IMR-90 (cell line): Measurements from ENCODE around the gene C1QTNF1. TPM values are rescaled to one million over a fixed set of nuclear protein-coding genes. Genes with fewer than 3 reads are reported as not detected.
A peak's percentile ranks its signal among the peaks of the same experiment; 100 is the strongest.

ENCODE experiments used
- ATAC-seq: fragments of 200-7000 bp; cut with Tn5 transposase; 2 replicates; pipeline ENCODE4 v1.9.1; 2020; ENCODE audit warnings: low read depth, mild to moderate bottlenecking, moderate library complexity
- BruUV-seq: library from RNA; stranded (reverse); fragments of 400-500 nt; replicated peaks from 2 replicates; lab custom pipeline; 2021; lab: Mats Ljungman, UMichigan
- CTCF ChIA-PET: fragments of 300-600 bp; formaldehyde crosslinking; extraction: SDS; loops from one replicate; lab custom pipeline; 2021; ENCODE audit warnings: antibody characterized with exemption; lab: Yijun Ruan, JAX
- POLR2A ChIA-PET: fragments of 300-600 bp; sonication (Branson Sonifier 250); formaldehyde crosslinking; loops from one replicate; lab custom pipeline; 2022; ENCODE audit warnings: antibody characterized with exemption; ENCODE audit not compliant: unreplicated experiment; lab: Charles Lee
- DNase-seq: peaks from one replicate; pipeline ENCODE4 v3.0.0; 2013
- H2AFZ ChIP-seq: replicated peaks from 2 replicates; pipeline ENCODE3; 2013; ENCODE audit warnings: low read length, mild to moderate bottlenecking; ENCODE audit not compliant: poor library complexity
- H2AK5ac ChIP-seq: 2 replicates; pipeline ENCODE4 v1.6.1; 2013; ENCODE audit warnings: low read depth, low read length, inconsistent platforms
- H2AK9ac ChIP-seq: replicated peaks from 2 replicates; pipeline ENCODE3; 2013; ENCODE audit warnings: mild to moderate bottlenecking, low read depth, low read length, moderate library complexity; ENCODE audit not compliant: poor library complexity
- H2BK120ac ChIP-seq: 2 replicates; pipeline ENCODE4 v1.6.1; 2013; ENCODE audit warnings: low read depth, low read length, inconsistent platforms
- H2BK15ac ChIP-seq: 3 replicates; pipeline ENCODE4 v1.6.1; 2013; ENCODE audit warnings: low read depth, low read length, inconsistent platforms
- H2BK20ac ChIP-seq: 2 replicates; pipeline ENCODE4 v1.6.1; 2013; ENCODE audit warnings: low read depth, mild to moderate bottlenecking, inconsistent platforms, low read length, moderate library complexity
- H2BK5ac ChIP-seq: 2 replicates; pipeline ENCODE4 v1.6.1; 2013; ENCODE audit warnings: mild to moderate bottlenecking, low read depth, low read length, inconsistent platforms; ENCODE audit not compliant: poor library complexity, severe bottlenecking
- H3K14ac ChIP-seq: replicated peaks from 2 replicates; pipeline ENCODE4 v1.6.1; 2013; ENCODE audit warnings: low read depth, low read length, inconsistent platforms
- H3K18ac ChIP-seq: 2 replicates; pipeline ENCODE4 v1.6.1; 2013; ENCODE audit warnings: low read depth, low read length, control low read depth
- H3K23ac ChIP-seq: 2 replicates; pipeline ENCODE4 v1.6.1; 2013; ENCODE audit warnings: low read depth, low read length, inconsistent platforms
- H3K27ac ChIP-seq: 2 replicates; pipeline ENCODE4 v1.5.1; 2013; ENCODE audit warnings: mild to moderate bottlenecking, control low read depth, low read length; ENCODE audit not compliant: insufficient read depth
- H3K27me3 ChIP-seq: 2 replicates; pipeline ENCODE4 v1.6.1; 2013; ENCODE audit warnings: low read length; ENCODE audit not compliant: control insufficient read depth, insufficient read depth
- H3K36me3 ChIP-seq: 2 replicates; pipeline ENCODE4 v1.6.1; 2013; ENCODE audit warnings: low read length, mixed read lengths; ENCODE audit not compliant: control insufficient read depth, insufficient read depth
- H3K4ac ChIP-seq: 2 replicates; pipeline ENCODE4 v1.6.1; 2013; ENCODE audit warnings: low read depth, low read length, inconsistent platforms
- H3K4me1 ChIP-seq: 2 replicates; pipeline ENCODE4 v1.6.1; 2013; ENCODE audit warnings: low read length, mixed read lengths; ENCODE audit not compliant: control insufficient read depth, insufficient read depth
- H3K4me2 ChIP-seq: 2 replicates; pipeline ENCODE4 v1.6.1; 2013; ENCODE audit warnings: low read depth, mild to moderate bottlenecking, control low read depth, low read length, moderate library complexity
- H3K4me3 ChIP-seq: 2 replicates; pipeline ENCODE4 v1.5.1; 2013; ENCODE audit warnings: low read depth, mild to moderate bottlenecking, control low read depth, low read length, moderate library complexity; ENCODE audit not compliant: insufficient read depth
- H3K56ac ChIP-seq: 2 replicates; pipeline ENCODE4 v1.6.1; 2013; ENCODE audit warnings: low read length, inconsistent platforms; ENCODE audit not compliant: insufficient read depth; ENCODE audit errors: extremely low read depth
- H3K79me1 ChIP-seq, 2 experiments: 2 replicates each; pipeline ENCODE4 v1.6.1; 2013; ENCODE audit warnings: low read length in 2 of 2, inconsistent platforms in 1 of 2, low read depth in 1 of 2
- H3K9ac ChIP-seq: 2 replicates; pipeline ENCODE4 v1.6.1; 2013; ENCODE audit warnings: low read depth, low read length, control low read depth
- H3K9me1 ChIP-seq: 2 replicates; pipeline ENCODE4 v1.6.1; 2013; ENCODE audit warnings: low read length, inconsistent platforms; ENCODE audit not compliant: insufficient read depth
- H3K9me3 ChIP-seq: 2 replicates; pipeline ENCODE4 v1.6.1; 2013; ENCODE audit warnings: low read length; ENCODE audit not compliant: control insufficient read depth, insufficient read depth
- H4K20me1 ChIP-seq: 2 replicates; pipeline ENCODE4 v1.6.1; 2013; ENCODE audit warnings: low read length, inconsistent platforms; ENCODE audit not compliant: insufficient read depth
- H4K5ac ChIP-seq: 2 replicates; pipeline ENCODE4 v1.6.1; 2013; ENCODE audit warnings: mild to moderate bottlenecking, low read depth, low read length, control low read depth
- H4K8ac ChIP-seq, 2 experiments: 2 replicates each; pipeline ENCODE4 v1.6.1; 2013; ENCODE audit warnings: low read depth in 2 of 2, low read length in 2 of 2, control low read depth in 1 of 2, inconsistent platforms in 1 of 2
- H4K91ac ChIP-seq: 2 replicates; pipeline ENCODE4 v1.6.1; 2013; ENCODE audit warnings: low read depth, low read length, inconsistent platforms; ENCODE audit not compliant: insufficient read depth
- MAFK ChIP-seq: IDR thresholded peaks from 2 replicates; pipeline ENCODE4 v1.6.1; 2012; ENCODE audit warnings: low read depth, low read length, improper control_type of control experiment
- MAZ ChIP-seq: IDR thresholded peaks from 2 replicates; pipeline ENCODE4 v1.6.1; 2012; ENCODE audit warnings: low read depth, mild to moderate bottlenecking, low read length, improper control_type of control experiment, moderate library complexity, borderline replicate concordance
- POLR2A ChIP-seq: IDR thresholded peaks from 2 replicates; pipeline ENCODE4 v1.6.1; 2012; ENCODE audit warnings: mild to moderate bottlenecking, low read depth, low read length
- RAD21 ChIP-seq: IDR thresholded peaks from 2 replicates; pipeline ENCODE4 v1.6.1; 2012; ENCODE audit warnings: low read length, improper control_type of control experiment
- RFX5 ChIP-seq: IDR thresholded peaks from 2 replicates; pipeline ENCODE4 v1.8.0; 2012; ENCODE audit warnings: low read depth, mild to moderate bottlenecking, low read length, moderate library complexity
- WGBS, 2 experiments: methylation state at CpG; one replicate each; pipeline versions ENCODE4 v1.1.5 to v1.1.7; 2013; ENCODE audit warnings: missing lambda C conversion rate in 2 of 2; ENCODE audit not compliant: insufficient read length in 1 of 2; ENCODE audit errors: extremely low coverage in 2 of 2; 5-methylcytosine and 5-hydroxymethylcytosine counted together
- dilution Hi-C: fragments of 300-500 bp; cut with HindIII; formaldehyde crosslinking; loops from one replicate; pipeline ENCODE4 v1.14.3; 2018; ENCODE audit warnings: low sequenced_read_pairs; ENCODE audit not compliant: unreplicated experiment
- in situ Hi-C: fragments of 300-500 bp; cut with MboI; formaldehyde crosslinking; loops from 3 replicates; pipeline ENCODE4 v1.14.3; 2019; ENCODE audit warnings: low sequenced_read_pairs, inconsistent platforms, mixed read lengths
- intact Hi-C: fragments of 100-400 bp; cut with micrococcal nuclease; formaldehyde crosslinking; loops from 2 replicates; pipeline ENCODE4 v1.10.0; 2022
- polyA plus RNA-seq, 3 experiments: library from polyadenylated mRNA; depleted of rRNA; stranded (reverse); fragments of >200 nt; gene quantifications; 2 replicates each; pipeline ENCODE4 v1.2.3, GENCODE V29; 2012; ENCODE audit warnings: low replicate concordance in 1 of 3
- total RNA-seq: library from RNA; depleted of rRNA; stranded (reverse); fragments of >200 nt; gene quantifications from 2 replicates; pipeline ENCODE4 v1.2.3, GENCODE V29; 2012

C1QTNF1 gene
- total and polyA plus RNA-seq, 2 of the 4 experiments (the other 2 are of a cell fraction), result 3.4 to 8.4 TPM

DNA sequence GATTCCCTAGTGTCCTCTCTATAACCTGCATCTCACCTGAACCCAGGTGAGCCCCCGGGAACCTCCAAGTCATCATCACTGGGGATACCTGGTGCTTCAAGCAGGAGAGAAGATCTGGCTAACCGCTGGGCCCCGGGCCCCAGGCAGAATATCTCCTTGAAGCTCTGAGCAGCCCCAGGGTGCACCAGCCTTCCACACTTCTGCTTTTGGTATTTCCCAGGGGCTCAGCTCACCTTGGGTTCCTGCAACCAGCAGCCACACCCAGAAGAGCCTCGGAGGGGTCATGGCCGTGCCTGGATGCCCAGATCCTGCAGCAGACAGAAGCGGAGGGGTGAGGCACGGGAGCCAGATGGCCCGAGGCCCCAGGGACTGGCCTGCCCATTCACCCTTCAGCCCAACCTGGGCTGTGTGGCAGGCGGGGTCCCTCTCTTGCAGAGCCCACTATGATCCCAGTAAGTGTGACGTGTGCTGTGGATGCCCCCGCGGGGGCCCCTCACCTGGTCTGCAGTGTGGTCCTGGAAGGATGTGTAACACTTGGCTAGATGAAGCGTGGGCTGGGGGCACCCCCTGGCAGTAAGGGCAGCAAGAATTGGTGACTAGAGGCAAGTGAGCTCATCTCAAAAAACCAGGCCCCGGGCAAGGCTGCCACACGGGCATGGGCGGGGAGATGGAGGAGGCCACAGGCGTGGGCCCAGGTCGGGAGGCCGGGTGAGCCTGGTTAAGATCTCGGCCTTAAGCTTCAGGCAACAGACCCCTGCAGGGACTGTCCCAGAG, 46.9 kb upstream of the C1QTNF1 start (continued):
- TF ChIP-seq RAD21, result no peak

DNA sequence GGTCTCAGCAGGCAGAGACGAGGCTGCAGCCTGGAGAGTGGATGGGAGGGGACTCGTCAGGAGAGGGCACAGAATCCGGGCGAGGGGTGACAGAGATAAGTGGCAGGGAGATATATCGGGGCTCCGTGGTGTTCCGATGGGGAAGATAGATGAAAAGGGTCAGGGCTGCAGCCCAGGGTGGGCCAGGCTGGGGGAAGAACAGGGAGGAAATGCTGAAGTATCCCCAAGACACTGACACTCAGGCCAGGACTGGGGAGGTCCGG, 46.4 kb upstream of the C1QTNF1 start:
- no peak overlapping the region for H3K27ac ChIP-seq
- no peak overlapping the region for H3K4me2 ChIP-seq
- no peak overlapping the region for H2AFZ ChIP-seq
- H4K20me1 ChIP-seq, result no peaks in the 10 kb centered on the region
- no peak overlapping the region for H2BK20ac ChIP-seq
- ChIA-PET POLR2A (no interaction called here), CTCF (no interaction called here)
- H3K9me3 ChIP-seq, result no peaks in the 10 kb centered on the region
- no peak overlapping the region for H4K8ac ChIP-seq
- intact Hi-C loops, result no loop called here
- no peak overlapping the region for H3K23ac ChIP-seq
- dilution Hi-C loops, result no loop called here
- no peak overlapping the region for H2BK120ac ChIP-seq
- WGBS, 2 experiments, result 82% methylated on average over 4 of the region's 8 CpGs; no CpG with 5 or more reads in 1 of the 2 experiments
- no peak overlapping the region for H4K91ac ChIP-seq
- peaks cover 31% of the 10 kb centered on the region for H3K4me1 ChIP-seq
- no peak overlapping the region for H3K9ac ChIP-seq
- H3K14ac ChIP-seq, result no peak overlapping the region
- no peak for ATAC-seq
- peak overlapping the region; percentile 36; the same call in 1 of the 2 replicates for H2AK5ac ChIP-seq
- H4K5ac ChIP-seq, result no peak overlapping the region
- no peak overlapping the region for H3K4me3 ChIP-seq
- H2BK15ac ChIP-seq, result no peak overlapping the region
- no peaks in the 10 kb centered on the region for H3K27me3 ChIP-seq
- DNase-seq, result no peak
- no peak overlapping the region; the same call in 1 of the 2 replicates for H3K4ac ChIP-seq
- peak overlapping the region; percentile 52 for H2AK9ac ChIP-seq
- TF ChIP-seq MAFK (no peak), RAD21 (no peak), RFX5 (no peak), MAZ (no peak), POLR2A (no peak)
- in situ Hi-C loops, result no loop called here
- H3K79me1 ChIP-seq, result peaks cover 4 to 47% of the 10 kb centered on the region in 2 experiments; a peak in 2 of 4 replicates
- H3K9me1 ChIP-seq, result peaks cover 18% of the 10 kb centered on the region
- H2BK5ac ChIP-seq, result no peak overlapping the region
- no TSS peak for BruUV-seq
- 0 out of 2 replicates have a peak, but pooled peaks cover 2% of the 10 kb centered on the region for H3K36me3 ChIP-seq
- no peak overlapping the region for H3K18ac ChIP-seq
- H3K56ac ChIP-seq, result no peak overlapping the region
